Daoy (cell line): ENCODE data around the gene ATXN1. TPM values are rescaled to one million over a fixed set of nuclear protein-coding genes. Genes with fewer than 3 reads are reported as not detected.

Source experiments
- DNase-seq: peaks from one replicate; pipeline ENCODE4 v3.0.0-alpha.2; 2015; ENCODE audit warnings: low read depth
- total RNA-seq: library from RNA; depleted of rRNA; stranded (reverse); fragments of >200 nt; shearing (Covaris generic); gene quantifications from 2 replicates; pipeline ENCODE4 v1.2.3, GENCODE V29; 2014

ATXN1 gene
- total RNA-seq, 1 experiment from 2014 or later, result 33.8 TPM

GRCh38 chr6:16362296-16362695 lies 399.0 kb downstream of the ATXN1 start:
- DNase-seq, result no peak

- no peak for DNase-seq
Observed at GRCh38 chr6:16361861-16362260, 399.4 kb downstream of the ATXN1 start.

DNA sequence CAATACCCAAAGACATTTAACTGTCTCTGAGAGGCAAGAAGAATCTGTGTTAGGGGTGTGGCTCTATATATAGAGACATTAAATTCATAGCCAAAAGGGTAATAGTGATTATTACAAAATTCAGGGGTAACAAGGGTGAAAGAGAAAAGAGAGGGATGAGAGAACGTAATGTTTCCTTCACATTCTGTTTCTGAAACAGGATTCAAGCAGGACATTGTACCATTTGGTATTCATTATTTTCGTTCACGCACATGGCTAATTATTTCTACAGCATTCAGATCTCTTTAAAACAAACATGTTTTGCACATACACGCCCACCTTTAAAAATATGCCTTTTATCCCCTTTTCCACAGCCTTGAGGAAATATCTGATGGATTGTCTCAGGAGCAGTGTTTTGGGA lies 400.1 kb downstream of the ATXN1 start:
- DNase-seq, result no peak

- DNase-seq, result no peak
Observed at GRCh38 chr6:16360365-16360764, 400.9 kb downstream of the ATXN1 start.

DNA sequence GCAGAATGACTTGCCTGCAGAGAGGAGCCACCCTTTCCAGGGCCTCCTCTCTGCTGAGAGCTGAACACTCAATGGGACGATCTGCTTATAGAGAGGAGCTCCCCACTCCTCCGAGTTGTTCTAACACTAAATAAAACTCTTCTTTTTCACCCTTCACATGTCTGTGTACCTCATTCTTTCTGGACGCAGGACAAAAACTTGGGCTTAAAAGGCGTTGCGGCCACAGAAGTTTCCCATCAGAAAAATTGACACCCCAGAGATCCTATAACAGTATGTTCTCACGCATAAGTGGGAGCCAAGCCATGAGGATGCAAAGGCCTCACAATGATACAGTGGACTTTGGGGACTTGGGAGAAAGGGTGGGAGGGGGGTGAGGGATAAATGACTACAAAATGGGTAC lies 401.7 kb downstream of the ATXN1 start:
- no peak for DNase-seq

DNA sequence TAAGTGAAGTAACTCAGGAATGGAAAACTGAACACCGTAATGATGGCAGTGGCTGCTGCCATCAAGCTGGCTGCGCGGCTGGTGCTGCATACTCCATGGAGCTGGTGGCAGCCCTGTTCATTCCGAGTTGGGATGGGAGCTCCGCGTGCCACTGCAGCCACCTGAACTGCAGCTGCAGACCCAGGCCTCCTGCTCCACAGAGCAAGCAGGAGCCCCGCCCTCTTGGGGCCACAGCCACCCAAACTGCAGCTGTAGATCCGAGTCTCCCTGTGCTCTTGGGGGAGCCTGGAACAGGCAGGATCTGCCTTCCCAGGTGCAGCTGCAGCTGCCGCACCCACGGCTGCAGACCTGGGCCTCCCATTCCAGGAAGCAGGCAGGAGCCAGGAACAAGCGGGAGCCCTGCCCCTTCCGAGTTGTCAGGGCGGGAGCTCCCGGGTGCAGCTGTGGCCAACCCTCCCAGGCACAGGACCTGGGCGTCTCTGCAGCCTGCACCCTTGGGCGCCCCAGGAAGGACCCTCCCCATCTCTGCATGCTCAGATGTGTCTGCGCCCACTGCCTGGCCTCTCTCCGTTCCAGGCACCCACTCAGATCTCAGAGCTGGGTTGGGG lies 402.6 kb downstream of the ATXN1 start:
- no peak for DNase-seq

DNA sequence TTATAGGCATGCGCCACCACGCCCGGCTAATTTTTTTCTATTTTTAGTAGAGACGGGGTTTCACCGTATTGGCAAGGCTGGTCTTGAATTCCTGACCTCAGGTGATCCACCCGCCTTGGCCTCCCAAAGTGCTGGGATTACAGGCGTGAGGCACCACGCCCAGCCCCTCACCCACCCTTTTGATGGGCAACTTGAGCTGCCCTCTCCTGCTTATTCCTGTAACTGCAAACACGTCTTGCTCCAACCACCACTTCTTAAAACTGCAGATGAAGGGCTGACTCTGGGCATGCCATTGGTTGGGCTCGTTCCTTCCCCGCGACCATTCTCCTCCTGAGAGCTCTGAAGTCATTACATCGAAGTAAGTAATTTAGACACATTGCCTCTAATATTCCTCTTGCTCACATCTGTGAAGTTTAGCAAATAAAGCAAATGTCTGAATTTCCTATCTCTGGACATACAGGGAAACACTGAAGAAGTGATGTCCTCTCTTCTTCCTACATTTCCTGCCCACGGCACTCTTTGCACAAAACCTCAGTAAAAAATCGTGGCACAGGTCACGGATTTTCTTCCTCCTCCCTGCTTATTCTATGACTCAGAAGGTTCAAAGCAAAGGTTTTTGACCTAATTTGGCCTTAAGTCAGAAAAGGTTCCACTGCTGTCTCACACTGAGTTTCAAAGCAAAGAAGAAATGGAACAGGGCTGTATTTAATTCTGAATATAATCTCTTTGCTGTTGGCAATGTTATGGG lies 405.4 kb downstream of the ATXN1 start:
- DNase-seq, result peak; percentile 62

DNA sequence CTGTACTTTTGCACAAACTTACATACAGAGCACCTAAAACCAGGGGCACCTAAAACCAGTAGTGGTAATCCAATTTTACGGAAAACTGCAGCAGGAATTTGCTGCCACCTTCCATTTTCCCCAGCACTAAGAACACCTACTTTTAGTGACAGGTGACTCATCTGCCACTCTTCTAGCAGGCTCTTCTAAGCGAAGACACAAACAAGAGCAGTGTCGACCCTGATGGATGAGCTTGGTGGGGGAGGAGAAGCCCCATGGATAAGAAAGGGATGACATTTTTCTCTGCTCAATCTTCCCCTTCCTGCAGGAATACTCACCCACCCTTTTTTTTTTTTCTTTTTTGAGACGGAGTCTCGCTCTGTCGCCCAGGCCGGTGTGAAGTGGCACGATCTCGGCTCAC lies 406.0 kb downstream of the ATXN1 start:
- no peak for DNase-seq

DNA sequence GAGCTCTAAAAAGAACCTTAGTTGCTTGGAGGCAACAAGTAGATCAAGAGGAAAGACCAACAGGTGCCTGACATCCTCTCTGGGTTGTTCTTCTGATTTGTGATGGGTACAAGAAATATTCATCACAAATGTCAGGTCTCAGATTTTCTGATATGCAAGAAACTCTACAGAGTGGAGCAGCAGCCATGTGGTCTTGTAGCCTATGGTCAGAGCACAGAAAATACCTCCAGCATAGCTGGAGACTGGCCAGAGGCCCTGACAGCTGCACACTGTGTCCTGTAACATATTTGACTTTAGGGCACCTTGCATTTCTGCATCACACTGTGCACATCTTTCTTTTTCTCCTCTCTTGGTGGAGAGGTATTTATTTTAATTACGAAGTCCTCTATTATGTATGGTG lies 406.6 kb downstream of the ATXN1 start:
- no peak for DNase-seq

DNA sequence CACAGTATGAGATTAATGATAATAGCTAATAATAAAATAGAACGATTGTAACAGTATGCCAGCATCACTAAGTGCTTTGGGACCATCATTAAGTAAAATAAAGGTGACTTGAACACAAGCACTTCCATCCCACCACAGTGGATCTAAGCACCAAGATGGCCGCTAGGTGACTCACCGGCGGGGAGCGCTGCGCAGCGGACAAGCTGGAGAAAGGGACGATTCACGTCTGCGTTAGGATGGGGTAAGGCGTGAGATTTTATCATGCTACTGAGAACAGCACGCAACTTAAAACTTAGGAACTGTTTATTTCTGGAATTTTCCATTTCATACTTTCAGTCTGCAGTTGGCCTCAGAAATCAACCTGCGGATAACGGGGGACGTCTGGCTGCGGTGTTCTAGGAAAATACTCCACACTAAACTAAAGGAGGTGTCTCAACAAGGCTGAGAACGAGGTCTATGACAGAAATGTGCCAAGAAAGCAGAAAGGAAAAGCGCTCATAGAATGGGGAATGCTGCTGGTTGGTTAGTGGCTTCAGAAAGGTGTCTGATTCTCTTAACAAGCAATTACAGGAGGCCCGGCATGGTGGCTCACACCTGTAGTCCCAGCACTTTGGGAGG lies 408.3 kb downstream of the ATXN1 start:
- no peak for DNase-seq

- peak; percentile 19 for DNase-seq
Observed at GRCh38 chr6:16352258-16352635, 409.0 kb downstream of the ATXN1 start.

GRCh38 chr6:16349544-16349943 lies 411.7 kb downstream of the ATXN1 start:
- DNase-seq, result no peak

DNA sequence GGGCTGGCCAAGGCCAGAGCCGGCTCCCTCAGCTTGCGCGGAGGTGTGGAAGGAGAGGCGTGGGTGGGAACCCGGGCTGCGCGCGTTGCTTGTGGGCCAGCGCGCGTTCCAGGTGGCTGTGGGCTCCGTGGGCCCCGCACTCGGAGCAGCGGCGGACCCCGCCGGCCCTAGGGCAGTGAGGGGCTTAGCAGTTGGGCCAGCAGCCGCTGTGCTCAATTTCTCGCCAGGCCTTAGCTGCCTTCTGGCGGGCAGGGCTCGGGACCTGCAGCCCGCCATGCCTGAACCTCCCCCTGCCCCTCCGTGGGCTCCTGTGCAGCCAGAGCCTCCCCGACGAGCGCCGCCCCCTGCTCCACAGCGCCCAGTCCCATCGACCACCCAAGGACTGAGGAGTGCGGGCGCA lies 414.4 kb downstream of the ATXN1 start:
- no peak for DNase-seq

- DNase-seq, result peak; percentile 82
Observed at GRCh38 chr6:16345449-16346330, 415.6 kb downstream of the ATXN1 start.

GRCh38 chr6:16344756-16345155 lies 416.5 kb downstream of the ATXN1 start:
- DNase-seq, result peak; percentile 57

- no peak for DNase-seq
Observed at GRCh38 chr6:16343593-16343992, 417.7 kb downstream of the ATXN1 start.

DNA sequence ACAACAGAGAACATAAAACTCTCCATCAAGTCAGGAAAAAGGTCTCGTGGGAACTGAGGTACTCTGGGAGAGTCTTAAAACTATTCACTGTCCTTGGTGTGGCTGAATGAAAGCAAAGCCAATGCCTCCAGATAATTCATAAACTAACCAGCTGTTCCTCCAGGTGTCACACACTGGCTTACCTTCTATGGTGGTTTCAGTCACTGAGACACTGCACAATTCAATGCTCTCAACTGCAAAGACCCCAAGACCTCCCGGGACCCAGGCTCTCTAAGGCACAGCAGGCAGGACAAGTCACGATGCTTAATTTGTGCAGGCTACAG lies 422.0 kb downstream of the ATXN1 start:
- no peak for DNase-seq

DNA sequence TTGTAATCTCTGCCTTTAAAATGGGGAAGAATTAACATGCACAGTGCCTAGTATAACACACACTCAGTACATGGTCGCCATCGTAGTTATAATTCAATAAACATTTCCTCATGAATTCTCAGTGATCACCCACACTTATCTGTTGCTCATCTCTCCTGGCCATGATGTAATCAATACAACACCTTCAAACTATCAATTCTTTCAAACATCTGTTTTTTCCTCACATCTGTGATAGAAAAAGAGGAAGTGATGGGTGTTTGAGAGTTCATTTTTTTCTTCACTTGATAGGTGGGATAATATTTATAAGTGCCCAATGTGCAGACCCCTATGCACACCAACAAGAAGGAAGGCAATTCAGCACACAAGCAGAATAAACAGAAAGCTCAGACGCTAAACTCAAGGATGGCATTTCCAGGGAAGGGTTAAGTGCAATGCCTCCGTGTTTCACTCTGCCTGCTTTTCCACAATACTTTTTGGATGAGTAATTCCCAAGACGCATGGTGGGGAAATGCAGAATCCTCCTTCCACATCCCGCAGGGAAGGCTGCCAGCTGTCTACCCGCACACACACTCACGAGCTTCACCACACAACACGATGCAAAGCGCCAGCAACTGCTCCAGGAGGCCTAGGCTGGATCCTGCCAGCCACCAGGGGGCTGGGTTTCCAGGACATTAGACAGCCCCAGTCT lies 422.5 kb downstream of the ATXN1 start:
- DNase-seq, result peak; percentile 98

DNA sequence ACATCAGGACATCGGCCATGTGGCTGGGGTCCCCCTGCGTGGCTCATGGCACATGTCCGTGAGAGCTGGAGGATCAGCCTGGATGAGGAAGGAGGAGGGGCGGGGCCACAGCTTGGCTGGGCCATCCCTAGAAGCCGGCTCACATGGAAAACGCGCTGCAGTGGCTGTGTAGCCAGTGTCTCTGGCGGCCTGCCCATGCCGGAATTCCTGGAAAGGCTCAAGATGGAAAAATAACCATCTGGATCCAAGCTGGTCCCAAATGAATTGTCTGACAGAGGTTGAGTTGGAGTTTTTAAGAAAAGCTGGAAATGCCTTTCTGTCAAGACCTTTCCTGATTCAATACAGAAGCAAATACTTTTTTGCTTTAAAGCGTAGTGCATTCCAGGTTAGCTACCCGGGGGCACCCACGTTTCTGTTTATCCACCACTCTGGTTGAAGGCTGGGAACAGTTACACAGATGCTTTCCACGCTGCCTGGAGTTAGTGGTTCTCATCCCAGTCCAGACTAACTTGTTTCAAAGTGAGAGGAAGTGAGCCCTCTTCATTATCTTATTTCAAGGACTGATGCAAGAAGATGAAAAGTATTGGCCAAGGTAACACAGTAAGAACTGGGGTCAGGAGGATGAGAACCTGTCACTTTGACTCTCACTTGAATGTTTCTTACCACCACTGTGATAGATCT lies 423.8 kb downstream of the ATXN1 start:
- DNase-seq, result peak; percentile 82

- no peak for DNase-seq
Observed at GRCh38 chr6:16336911-16337294, 424.4 kb downstream of the ATXN1 start.
